GM21528 (cell line): ENCODE data around the gene ACAP2.
"Not testable (repeated sequence)": the region's sequence is repeated elsewhere in the genome, so short reads cannot be mapped to it uniquely, and the experiment has no call there.

Experiments used
- ATAC-seq: cut with Tn5 transposase; IDR thresholded peaks from one replicate; pipeline ENCODE4 v1.9.1; 2021; ENCODE audit warnings: mild to moderate bottlenecking, moderate library complexity; ENCODE audit not compliant: unreplicated experiment, low FRiP score

The ACAP2 gene

DNA sequence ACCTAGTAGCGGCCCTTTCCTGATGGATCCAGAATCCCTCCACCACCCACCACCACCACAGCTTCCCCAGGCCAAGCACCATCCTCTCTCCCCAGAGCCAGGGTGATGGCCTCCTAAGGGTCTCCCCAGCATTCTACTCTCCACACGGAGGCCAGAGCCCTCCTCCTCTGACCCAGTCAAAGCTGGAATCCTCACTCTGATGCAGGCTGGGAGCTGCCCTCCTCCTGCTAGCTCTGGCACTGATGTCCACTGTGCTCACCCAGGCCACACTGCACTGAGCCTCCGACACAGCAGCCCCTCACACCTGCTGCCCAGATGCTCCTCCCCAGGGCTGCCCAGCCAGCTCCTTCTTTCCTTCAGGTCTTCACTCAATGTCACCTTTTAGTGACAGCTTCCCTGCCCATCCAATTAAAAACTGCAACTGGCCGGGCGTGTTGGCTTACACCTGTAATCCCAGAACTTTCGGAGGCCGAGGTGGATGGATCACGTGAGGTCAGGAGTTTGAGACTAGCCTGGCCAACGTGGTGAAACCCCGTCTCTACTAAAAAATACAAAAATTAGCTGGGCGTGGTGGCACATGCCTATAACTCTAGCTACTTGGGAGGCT lies 192.9 kb downstream of the ACAP2 start:
- ATAC-seq, result no peak

DNA sequence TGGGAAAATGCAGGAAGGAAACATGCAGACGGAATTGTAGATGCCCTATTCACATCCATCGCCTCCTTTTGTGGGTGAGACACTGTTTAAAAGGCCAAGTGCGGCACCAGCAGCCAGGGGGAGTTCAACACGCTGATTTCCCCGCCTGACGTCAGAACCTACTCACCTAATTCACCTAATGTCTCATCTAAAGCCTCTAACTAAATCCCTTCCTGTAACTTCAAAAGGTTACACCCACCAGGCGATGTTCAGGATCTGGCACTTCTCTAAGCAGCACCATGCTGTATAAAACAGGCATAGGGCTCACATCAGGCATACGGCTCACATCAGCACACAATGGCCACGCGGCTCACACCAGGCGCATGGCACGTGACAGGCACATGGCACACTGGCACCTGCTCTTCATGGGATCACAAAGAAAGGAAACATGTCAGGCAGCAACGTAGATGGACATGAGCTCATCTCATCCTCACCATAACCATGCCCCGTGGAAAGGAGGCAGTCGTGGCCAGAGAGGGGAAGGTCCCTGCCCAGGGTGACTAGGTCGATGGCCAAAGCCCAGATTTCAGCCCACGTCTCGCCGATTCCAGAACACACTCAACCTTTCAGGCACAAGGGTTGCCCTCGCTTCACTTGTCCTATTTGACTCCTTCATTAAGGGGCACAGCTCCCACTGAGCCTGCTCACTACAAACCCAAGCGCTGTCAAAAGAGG lies 193.6 kb downstream of the ACAP2 start:
- ATAC-seq, result no peak

DNA sequence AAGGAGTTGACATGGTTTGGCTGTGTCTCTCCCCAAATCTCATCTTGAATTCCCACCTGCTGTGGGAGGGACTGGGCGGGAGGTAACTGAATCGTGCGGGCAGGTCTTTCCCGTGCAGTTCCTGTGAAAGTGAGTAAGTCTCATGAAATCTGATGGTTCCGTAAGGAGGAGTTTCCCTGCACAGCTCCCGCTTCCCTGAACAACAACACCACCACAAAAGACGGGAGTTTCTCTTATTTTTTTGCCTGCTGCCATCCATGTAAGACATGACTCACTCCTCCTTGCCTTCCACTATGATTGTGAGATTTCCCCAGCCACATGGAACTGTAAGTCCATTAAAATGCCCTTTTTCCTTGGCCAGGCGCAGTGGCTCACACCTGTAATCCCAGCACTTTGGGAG lies 194.5 kb downstream of the ACAP2 start:
- ATAC-seq, result no peak

DNA sequence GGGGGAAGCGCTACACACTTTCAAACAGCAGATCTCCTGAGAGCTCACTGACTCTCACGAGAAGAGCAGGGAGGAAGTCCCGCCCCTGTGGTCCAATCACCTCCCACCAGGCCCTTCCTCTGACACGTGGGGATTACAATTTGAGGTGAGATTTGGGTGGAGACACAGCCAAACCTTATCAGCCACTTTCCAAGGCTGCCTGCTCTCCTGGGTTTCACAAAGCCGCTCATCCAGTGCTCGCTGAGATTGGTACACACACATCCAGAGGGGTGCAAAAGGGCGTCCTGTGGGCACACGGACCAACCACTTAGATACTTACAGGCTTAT lies 195.0 kb downstream of the ACAP2 start:
- ATAC-seq, result no peak

DNA sequence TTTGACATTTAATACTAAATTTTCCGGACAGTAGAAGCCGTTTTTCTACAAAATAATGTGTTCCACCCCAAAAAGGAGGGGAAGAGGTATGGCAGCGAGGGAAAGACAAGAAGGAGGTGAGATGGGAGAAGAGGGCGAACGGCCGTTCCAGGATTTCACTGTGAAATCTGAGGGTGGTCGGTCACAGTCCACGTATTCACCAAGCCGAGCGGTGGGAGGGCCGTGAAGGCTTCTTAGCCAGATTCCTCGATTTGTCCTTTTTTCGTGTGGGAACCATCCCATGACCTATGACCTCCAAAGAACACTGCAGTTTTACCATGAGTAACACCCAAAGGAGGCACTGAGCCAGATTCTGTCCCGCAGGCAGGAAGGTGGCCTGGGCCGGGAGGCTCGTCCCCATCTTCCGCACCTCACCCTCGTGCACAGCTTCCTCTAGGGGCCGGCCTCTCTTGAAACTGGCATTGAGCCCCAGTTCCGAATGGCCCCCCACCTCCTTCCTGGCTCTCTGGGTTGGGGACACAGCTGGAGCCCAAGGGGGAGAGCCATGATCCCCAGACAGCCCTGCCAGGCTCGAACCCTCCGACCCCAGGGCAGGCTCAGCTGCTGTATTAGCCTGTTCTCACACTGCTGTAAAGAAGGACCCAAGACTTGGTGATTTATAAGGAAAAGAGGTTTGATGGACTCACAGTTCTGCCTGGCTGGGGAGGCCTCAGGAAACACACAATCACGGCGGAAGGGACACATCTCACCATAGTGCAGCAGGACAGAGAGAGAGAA lies 195.5 kb downstream of the ACAP2 start:
- ATAC-seq, result no peak

DNA sequence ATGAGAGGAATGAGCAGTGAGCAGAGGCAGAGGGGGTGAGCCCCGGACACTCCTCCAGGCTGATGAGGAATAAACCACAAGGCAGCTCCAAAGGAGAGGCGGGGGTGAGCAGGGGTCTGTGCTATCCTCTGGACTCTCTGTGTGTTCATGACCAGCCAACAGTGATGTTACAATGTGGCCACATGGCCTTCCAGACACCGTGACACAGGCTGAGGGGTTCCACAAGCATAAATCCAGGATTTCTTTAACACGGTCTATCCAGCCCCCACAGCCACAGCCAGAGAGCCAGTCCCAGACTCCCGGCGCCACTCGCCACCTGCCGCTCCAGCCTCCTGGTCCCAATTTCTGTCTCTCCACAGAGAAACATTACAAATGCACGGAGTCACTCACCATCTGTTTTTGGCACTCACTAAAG lies 196.2 kb downstream of the ACAP2 start:
- no peak for ATAC-seq

DNA sequence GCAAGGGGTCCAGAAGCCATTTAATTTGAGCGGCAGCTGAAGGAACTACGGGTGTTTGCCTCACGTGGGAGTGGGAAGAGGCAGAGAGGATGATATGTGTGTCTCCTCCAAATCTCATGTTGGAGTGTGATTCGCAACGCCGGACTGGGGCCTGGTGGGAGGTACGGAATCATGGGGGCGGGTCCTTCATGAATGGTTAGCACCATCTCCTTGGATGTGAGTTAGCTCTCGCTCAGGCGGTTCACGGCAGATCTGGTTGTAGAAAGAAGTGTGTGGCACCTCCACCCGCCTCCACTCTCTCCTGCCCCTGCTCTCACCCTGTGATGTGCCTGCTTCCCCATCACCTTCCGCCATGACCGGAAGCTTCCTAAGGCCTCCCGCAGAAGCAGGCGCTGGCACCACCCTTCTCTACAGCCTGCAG lies 197.3 kb downstream of the ACAP2 start:
- ATAC-seq, result no peak

DNA sequence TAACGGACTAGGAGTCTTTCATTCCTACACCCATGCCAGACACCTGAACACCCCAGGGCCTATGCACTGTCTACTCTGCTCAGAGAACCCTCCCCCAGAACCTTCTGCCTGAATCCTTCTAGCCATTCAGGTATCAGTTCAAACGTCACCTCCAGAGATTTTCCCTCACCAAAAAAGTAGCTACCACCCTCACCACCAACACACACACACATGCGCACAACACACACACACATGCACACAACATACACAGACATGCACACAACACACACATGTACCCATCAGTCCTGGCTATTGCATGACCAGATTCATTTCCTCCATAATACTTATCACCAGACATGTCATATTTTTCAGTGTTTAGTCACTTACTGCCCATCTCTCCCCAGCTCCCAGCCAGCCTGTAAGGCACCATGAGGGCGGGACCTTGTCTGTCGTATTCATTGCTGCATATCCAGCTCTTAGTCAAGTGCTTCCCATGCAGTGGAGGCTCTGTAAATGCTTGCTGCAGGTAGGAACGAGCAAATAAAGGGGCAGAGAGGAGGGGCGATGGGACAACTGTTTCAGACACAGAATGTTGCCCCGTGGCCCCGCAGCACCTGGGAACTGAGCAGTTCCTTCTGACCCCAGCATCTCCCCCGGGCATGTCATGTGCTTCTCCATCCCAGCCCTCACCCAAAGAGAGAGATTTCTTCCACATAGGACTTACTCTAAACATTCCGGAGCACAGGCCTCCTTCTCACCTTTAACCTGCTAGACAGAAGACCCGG lies 201.0 kb downstream of the ACAP2 start:
- ATAC-seq, result no peak

DNA sequence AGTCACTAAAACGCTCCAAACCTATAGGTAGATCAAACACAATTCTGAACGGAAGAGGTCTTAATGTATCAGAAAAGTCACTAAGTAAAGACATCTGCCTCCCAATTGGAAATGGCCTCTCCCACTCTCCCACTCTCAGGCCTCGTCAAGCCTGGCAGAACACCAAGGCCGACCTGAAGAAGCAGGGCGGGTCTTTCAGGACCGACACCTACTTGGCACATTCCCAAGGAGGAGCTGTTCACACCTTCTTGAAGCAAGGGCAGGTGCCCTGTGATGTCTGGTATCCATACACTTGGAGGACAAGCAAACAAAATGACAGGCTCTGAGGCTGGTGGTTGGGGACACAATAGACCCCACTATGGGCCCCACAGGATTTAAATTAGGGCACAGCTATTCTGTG lies 201.9 kb downstream of the ACAP2 start:
- no peak for ATAC-seq

DNA sequence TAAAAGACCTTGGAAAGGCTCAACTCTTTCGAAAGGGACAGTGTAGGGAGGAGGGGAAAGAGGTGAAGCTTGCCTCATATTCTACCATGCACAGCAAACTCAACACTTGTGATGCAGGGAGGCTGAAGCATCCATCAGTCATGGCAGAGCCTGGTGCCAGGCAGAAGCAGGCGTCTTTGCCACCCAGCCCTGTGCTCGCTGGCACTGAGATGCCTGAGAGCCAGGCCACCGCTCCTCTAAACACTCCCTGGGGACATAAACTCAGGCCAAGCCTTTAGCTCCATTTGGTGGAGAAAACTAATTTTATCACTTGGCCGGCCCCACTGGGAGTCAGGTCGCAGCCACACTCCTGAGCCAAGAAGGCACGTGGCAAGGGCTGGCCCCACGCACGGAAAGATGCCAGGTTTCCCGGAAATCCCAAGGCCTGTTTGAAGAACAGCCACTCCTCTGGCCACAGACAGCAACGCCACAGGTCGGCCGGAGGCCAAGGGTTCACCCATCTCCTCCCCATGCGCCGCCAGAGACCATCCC lies 202.6 kb downstream of the ACAP2 start:
- ATAC-seq, result no peak

DNA sequence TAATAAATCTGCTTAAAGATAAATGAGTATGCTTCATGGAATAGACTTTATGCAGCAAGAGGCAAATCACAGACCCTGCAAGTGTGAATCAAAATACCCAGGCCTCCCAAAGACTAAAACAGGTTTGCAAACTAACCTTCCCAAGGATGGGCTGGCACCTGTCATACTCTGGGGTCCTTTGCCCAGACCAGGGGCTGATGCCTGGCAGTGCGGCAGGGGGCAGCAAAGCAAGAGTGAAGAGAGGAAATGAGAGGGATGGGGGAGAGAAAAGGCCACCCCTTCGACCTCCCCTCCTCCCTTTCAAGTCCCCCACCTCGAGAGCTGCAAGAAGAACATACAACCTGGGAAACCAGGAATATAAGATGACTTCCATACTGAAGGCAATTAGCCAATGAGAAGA lies 203.7 kb downstream of the ACAP2 start:
- no peak for ATAC-seq

DNA sequence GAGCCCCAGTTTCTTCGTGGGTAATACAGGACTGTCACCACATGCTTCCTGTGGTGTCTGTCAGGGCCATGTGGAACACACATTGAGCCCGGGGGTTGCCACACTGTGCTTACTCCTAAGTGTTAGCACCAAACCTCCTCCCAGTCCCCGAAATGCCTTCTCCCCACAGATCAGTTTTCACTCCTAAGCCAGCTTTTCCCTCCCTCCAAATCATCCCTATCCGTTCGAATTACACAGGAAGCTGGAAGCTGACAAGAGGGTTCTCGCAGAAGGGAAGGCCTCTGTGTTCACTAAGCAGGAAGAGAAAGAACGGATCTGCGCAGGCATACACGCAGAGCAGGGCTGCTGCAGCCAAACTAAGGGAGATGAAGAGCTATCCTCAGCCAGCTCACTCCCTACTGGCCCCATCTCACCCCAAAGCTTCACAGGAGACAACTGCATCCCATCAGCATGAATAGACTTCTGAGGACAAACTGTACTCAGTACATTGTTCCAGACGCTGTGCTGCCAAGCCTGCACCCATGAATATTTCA lies 204.2 kb downstream of the ACAP2 start:
- no peak for ATAC-seq

DNA sequence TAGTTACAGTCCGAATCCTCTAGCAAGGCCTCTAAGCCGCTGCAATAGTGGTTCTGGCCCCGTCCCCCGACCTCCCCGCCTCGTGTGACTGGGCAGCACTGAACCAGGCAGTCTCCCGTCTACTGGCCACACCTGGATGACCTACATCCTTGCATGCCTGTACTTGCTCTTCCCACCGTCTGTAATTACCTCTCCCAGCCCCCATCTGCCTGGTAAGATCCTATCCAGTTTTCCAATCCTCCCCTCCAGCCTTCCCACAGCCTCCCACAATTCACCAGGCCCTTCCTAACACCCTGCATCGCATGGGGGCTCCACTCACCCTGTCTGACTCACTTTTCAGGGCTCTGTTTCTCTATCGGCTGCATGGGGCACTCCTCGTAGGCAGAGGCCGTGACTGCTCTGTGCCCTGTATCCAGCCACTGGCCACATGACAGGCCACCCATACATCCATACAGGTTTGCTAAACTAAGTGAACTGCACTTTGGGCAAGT lies 204.7 kb downstream of the ACAP2 start:
- ATAC-seq, result no peak

DNA sequence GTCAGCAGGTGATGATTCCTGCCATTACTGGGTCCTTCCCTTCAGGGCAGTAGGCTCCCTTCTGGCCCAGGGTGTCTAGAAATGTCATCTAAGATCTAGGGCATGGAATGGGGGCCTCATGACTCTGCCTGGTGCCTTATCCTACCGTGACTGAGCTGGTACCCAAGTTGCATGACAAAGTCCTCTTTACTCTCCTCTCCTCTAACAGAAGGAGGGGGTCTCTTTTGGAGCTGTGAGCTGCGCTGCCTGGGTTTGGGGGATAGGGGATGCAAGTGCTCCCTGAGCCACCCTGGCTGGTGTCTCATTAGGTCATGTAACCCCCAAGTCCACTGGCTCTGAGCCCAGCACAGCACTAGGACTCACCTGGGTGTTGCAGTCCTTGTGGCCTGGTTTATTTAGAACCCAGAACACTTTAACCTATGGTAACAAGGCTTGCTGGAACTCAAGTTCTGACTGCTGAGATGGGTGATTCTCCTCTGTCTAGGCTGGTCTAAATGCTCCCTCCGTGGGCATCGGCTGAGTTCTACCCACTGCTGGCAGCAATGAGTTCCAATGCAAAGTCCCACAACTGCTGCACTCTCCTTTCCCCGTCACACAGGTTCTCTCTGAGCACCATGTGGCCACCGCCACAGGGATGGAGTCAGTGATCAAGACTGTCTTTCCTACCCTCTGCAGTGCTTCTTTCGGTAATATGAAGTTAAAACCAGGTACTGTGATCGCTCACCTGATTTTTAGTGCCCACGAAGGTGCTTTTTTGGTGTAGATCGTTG lies 205.8 kb downstream of the ACAP2 start:
- no peak for ATAC-seq

DNA sequence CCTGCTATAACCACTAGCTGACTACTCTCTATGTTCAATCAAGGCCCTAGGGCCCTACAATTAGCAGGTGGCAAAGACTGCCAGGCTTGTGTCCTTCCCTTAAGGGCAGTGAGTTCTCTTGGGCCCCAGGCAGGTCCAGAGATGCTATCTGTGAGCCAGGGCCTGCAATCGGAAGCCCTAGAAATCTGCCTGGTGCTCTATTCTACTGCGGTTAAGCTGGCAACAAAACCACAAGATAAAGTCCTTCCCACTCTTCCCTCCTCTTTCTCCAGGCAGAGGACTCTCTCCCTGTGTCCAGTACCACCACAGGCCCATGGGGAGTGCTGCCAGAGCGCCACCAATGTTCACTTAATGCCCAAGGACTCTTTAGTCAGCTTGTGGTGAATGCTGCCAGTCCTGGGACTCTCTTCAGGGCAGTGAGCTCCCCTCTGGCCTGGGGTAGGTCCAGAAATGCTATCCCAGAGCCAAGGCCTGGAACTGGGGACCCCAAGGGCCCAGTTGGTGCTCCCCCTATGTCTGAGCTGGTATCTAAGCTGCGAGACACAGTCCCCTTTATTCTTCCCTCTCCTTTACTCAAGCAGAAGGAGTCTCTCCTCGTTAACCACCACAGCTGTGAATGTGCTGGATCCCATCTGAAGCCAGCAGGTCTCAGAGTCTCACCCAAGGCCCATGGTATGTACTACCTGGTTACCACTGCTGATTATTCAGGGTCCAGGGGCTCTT lies 206.6 kb downstream of the ACAP2 start:
- ATAC-seq, result no peak

DNA sequence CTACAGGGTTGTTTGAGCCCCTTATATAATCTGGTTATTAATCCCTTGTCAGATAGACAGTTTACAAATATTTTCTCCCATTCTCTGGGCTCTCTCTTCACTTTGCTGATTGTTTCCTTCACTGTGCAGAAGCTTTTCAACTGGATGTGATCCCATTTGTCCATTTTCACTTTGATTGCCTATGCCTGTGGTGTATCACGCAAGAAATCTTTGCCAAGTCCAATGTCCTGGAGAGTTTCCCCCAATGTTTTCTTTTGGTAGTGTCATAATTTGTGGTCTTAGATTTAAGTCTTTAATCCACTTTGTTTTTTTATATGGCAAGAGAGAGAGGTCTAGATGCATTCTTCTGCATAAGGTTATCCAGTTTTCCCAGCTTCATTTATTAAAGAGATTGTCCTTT lies 212.6 kb downstream of the ACAP2 start:
- ATAC-seq, result no peak

DNA sequence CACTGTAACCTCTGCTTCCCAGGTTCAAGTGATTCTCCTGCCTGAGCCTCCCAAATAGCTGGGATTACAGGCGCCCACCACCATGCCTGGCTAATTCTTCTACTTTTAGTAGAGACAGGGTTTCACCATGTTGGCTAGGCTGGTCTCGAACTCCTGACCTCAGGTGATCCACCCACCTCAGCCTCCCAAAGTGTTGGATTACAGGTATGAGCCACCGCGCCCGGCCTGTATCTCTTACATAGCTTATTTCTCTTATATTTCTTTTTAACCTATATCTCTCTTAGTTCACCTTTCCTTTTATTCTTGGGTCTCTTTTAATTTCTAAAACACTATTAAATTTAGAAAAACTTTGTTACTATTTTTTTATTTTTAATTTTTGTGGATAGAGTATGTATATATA lies 213.9 kb downstream of the ACAP2 start:
- ATAC-seq, result not testable (repeated sequence)

DNA sequence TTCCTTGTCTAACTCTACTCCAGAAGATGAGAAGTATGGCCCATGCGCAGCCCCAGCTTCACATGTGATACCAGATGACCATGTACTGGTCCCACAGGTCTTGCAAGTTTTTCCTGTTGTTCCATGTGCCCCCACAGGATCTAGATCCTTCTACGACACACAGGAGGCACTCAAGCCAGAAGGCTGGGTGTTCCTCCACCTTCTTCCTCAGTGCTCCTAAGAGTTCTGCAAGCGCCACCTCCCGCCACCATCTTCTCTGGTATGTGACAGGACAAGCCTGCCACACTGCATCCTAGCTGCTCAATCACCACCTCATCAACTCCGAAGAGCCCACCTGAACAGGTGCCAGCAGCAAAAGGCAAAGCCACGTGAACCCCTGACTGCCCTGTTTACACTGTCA lies 214.9 kb downstream of the ACAP2 start:
- no peak for ATAC-seq

DNA sequence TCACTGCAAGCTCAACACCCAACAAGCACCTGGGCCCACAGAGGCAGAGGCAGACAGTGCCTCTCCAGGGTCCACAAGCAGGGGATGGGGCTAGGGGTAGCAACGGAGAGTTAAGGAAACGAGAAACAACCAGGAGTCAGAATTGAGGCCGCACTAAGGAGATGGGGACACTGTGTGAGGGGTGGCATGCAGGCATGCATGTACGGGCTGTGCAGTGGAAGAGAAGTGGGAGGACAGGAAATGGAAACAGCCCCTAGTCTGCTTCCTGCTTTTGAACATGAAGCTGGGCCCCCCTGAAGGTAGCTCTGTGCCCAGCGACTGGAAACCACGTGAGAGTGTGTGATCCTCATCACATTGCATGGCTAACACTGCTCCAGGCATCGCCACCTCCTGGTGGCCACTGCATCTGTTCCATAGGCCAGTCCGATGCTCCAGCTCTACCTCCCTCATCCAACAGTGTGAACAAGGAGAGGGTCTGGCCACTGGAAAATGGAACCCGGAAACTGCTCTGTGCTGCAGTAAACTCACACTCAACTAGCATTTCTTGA lies 215.8 kb downstream of the ACAP2 start:
- ATAC-seq, result no peak
